RWPE2 (cell line): ENCODE measurements around the gene ISCU.
"Not testable (repeated sequence)": the region's sequence is repeated elsewhere in the genome, so short reads cannot be mapped to it uniquely, and the experiment has no call there.

Source experiments
- ATAC-seq: fragments of 200-7000 bp; cut with Tn5 transposase; 3 replicates; pipeline ENCODE4 v1.9.1; 2021; ENCODE audit warnings: low read depth
- DNase-seq: peaks from one replicate; pipeline ENCODE4 v3.0.0-alpha.2; 2020; ENCODE audit warnings: low spot score
- H3K27ac ChIP-seq: fragments of 450-650 bp; 2 replicates; pipeline ENCODE4 v1.5.1; 2017; ENCODE audit warnings: mild to moderate bottlenecking; ENCODE audit not compliant: poor library complexity, severe bottlenecking
- H3K27me3 ChIP-seq: fragments of 250-450 bp; sonication (Bioruptor Pico); 2 replicates; pipeline ENCODE4 v1.5.1; 2021; ENCODE audit warnings: mild to moderate bottlenecking, moderate library complexity; ENCODE audit not compliant: insufficient read depth, poor library complexity, severe bottlenecking
- H3K36me3 ChIP-seq: fragments of 250-450 bp; sonication (Bioruptor Pico); 2 replicates; pipeline ENCODE4 v1.5.1; 2020; ENCODE audit warnings: low read depth, mild to moderate bottlenecking, moderate library complexity
- H3K4me1 ChIP-seq: fragments of 250-450 bp; sonication (Bioruptor Pico); 2 replicates; pipeline ENCODE4 v1.5.1; 2021; ENCODE audit warnings: mild to moderate bottlenecking, moderate library complexity; ENCODE audit not compliant: insufficient read depth, poor library complexity, severe bottlenecking
- H3K4me3 ChIP-seq: fragments of 250-450 bp; sonication (Bioruptor Pico); 2 replicates; pipeline ENCODE4 v1.5.1; 2021; ENCODE audit warnings: mild to moderate bottlenecking, moderate library complexity; ENCODE audit not compliant: severe bottlenecking
- H3K9me3 ChIP-seq: fragments of 250-450 bp; sonication (Bioruptor Pico); 2 replicates; pipeline ENCODE4 v1.5.1; 2021; ENCODE audit warnings: mild to moderate bottlenecking, moderate library complexity; ENCODE audit not compliant: severe bottlenecking
- TF ChIP-seq, protein P1 (sequence below): fragments of 450-650 bp; IDR thresholded peaks from one replicate; pipeline ENCODE4 v1.5.1; 2017; ENCODE audit warnings: mild to moderate bottlenecking, moderate library complexity; ENCODE audit not compliant: poor library complexity, severe bottlenecking

Gene ISCU

DNA sequence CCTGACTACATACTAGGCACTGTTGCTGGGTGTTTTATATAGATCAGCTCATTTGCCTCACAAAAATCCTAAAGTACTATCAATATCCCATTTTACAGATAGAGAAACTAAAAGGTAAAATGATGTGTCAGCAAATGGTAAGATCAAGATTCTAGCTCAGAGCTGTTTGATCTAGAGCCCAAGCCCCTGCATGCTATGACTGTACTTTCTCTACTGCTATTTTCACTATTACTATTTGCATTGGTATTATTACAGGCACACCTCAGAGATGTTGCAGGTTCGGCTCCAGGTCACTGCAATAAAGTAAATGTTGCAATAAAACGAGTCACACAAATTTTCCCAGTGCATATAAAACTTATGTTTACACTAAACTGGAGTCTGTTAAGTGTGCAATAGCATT is 10.9 kb downstream of the ISCU start:
- no peak for ATAC-seq
- TF ChIP-seq, protein P1, sequence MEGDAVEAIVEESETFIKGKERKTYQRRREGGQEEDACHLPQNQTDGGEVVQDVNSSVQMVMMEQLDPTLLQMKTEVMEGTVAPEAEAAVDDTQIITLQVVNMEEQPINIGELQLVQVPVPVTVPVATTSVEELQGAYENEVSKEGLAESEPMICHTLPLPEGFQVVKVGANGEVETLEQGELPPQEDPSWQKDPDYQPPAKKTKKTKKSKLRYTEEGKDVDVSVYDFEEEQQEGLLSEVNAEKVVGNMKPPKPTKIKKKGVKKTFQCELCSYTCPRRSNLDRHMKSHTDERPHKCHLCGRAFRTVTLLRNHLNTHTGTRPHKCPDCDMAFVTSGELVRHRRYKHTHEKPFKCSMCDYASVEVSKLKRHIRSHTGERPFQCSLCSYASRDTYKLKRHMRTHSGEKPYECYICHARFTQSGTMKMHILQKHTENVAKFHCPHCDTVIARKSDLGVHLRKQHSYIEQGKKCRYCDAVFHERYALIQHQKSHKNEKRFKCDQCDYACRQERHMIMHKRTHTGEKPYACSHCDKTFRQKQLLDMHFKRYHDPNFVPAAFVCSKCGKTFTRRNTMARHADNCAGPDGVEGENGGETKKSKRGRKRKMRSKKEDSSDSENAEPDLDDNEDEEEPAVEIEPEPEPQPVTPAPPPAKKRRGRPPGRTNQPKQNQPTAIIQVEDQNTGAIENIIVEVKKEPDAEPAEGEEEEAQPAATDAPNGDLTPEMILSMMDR, result no peak
- Histone ChIP-seq H3K9me3 (no peaks in the 10 kb centered on the region), H3K4me3 (no peak overlapping the region), H3K4me1 (no peaks in the 10 kb centered on the region), H3K36me3 (peaks cover 13% of the 10 kb centered on the region), H3K27ac (no peak overlapping the region), H3K27me3 (no peaks in the 10 kb centered on the region)
- no peak for DNase-seq

- H3K4me3 ChIP-seq, ATAC-seq, H3K9me3 ChIP-seq, H3K27me3 ChIP-seq, H3K36me3 ChIP-seq, H3K4me1 ChIP-seq, DNase-seq, H3K27ac ChIP-seq: not testable (repeated sequence)
These were observed 11.9 kb downstream of the ISCU start for GRCh38 chr12:108574276-108574675.

GRCh38 chr12:108575199-108575912 is 13.0 kb downstream of the ISCU start:
- H3K36me3 ChIP-seq, result no peaks in the 10 kb centered on the region
- no peaks in the 10 kb centered on the region for H3K27me3 ChIP-seq
- no peak for DNase-seq
- no peak overlapping the region for H3K4me3 ChIP-seq
- TF ChIP-seq, protein P1, result no peak
- no peak overlapping the region for H3K27ac ChIP-seq
- no peaks in the 10 kb centered on the region for H3K9me3 ChIP-seq
- no peak for ATAC-seq
- H3K4me1 ChIP-seq, result no peaks in the 10 kb centered on the region

GRCh38 chr12:108576660-108577234 is 14.4 kb downstream of the ISCU start:
- no peak for ATAC-seq
- Histone ChIP-seq H3K27ac (no peak overlapping the region), H3K27me3 (no peaks in the 10 kb centered on the region), H3K4me1 (no peaks in the 10 kb centered on the region), H3K4me3 (no peak overlapping the region), H3K36me3 (no peaks in the 10 kb centered on the region), H3K9me3 (no peaks in the 10 kb centered on the region)
- no peak for DNase-seq
- TF ChIP-seq, protein P1, result no peak

- H3K36me3 ChIP-seq, result no peaks in the 10 kb centered on the region
- no peaks in the 10 kb centered on the region for H3K4me1 ChIP-seq
- H3K27ac ChIP-seq, result no peak overlapping the region
- no peaks in the 10 kb centered on the region for H3K9me3 ChIP-seq
- TF ChIP-seq, protein P1, result no peak
- DNase-seq, result no peak
- H3K4me3 ChIP-seq, result no peak overlapping the region
- no peak for ATAC-seq
- H3K27me3 ChIP-seq, result no peaks in the 10 kb centered on the region
These were observed 15.1 kb downstream of the ISCU start for GRCh38 chr12:108577458-108577857.
